HL-60 (cell line): ENCODE results near the gene IGSF9B.

ENCODE experiments used
- DNase-seq, 2 experiments: peaks; one replicate each; pipeline ENCODE4 v3.0.0-alpha.2; 2010 to 2020; ENCODE audit warnings: low read depth in 1 of 2, low spot score in 1 of 2
- H3K27ac ChIP-seq: fragments of 250-450 bp; sonication (Bioruptor Pico); replicated peaks from 2 replicates; pipeline ENCODE4 v1.5.1; 2020; ENCODE audit warnings: mild to moderate bottlenecking, moderate library complexity
- H3K27me3 ChIP-seq: fragments of 250-450 bp; sonication (Bioruptor Pico); 2 replicates; pipeline ENCODE4 v1.5.1; 2021; ENCODE audit warnings: mild to moderate bottlenecking, moderate library complexity; ENCODE audit not compliant: insufficient read depth, poor library complexity, severe bottlenecking
- H3K4me3 ChIP-seq: replicated peaks from 2 replicates; pipeline ENCODE4 v1.5.1; 2011; ENCODE audit warnings: mild to moderate bottlenecking, control low read depth, low read length; ENCODE audit not compliant: insufficient read depth
- CTCF ChIP-seq: IDR thresholded peaks from one replicate; pipeline ENCODE4 v1.5.1; 2011; ENCODE audit warnings: low read length, control low read depth, inconsistent platforms; ENCODE audit not compliant: insufficient read depth
- GABPA ChIP-seq: IDR thresholded peaks from 2 replicates; pipeline ENCODE4 v1.6.1; 2012; ENCODE audit warnings: low read depth
- POLR2AphosphoS5 ChIP-seq: IDR thresholded peaks from 2 replicates; pipeline ENCODE4 v1.6.1; 2012; ENCODE audit warnings: low read depth
- REST ChIP-seq: IDR thresholded peaks from 2 replicates; pipeline ENCODE4 v1.6.1; 2012; ENCODE audit warnings: low read depth; ENCODE audit not compliant: insufficient replicate concordance
- SPI1 ChIP-seq: IDR thresholded peaks from 2 replicates; pipeline ENCODE4 v1.6.1; 2012; ENCODE audit warnings: low read depth, mild to moderate bottlenecking, borderline replicate concordance

Gene IGSF9B

DNA sequence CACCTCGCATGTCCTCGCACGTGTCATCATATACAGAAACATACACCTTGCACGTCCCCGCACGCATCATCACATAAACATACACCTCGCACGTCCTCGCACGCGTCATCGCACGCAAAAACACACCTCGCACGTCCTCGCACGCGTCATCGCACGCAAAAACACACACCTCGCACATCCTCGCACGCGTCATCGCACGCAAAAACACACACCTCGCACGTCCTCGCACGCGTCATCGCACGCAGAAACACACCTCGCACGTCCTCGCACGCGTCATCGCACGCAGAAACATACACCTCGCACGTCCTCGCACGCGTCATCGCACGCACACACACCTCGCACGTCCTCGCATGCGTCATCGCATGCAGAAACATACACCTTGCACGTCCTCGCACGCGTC is 16.7 kb downstream of the IGSF9B start:
- no peaks in the 10 kb centered on the region for H3K27me3 ChIP-seq
- H3K27ac ChIP-seq, result no peak overlapping the region
- no peak for DNase-seq
- no peak overlapping the region for H3K4me3 ChIP-seq
- no peak for TF ChIP-seq GABPA

DNA sequence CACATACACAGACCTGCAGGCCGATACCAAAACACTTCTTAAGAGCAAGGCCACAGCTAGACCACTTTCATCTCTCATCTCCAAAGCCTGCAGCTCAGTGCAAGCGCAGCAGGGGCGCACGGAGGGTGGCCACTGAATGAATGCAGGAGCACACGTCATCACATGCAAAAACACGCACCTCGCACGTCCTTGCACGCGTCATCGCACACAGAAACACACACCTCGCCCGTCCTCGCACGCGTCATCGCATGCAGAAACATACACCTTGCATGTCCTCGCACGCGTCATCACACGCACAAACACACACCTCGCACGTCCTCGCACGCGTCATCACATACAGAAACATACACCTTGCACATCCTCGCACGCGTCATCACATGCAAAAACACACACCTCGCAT is 17.2 kb downstream of the IGSF9B start:
- DNase-seq, result no peak
- Histone ChIP-seq H3K27ac (no peak overlapping the region), H3K27me3 (no peaks in the 10 kb centered on the region), H3K4me3 (no peak overlapping the region)
- TF ChIP-seq GABPA (no peak), POLR2AphosphoS5 (no peak), REST (no peak), SPI1 (no peak), CTCF (no peak)

- no peak for DNase-seq
- TF ChIP-seq SPI1, result no peak
- no peak for TF ChIP-seq POLR2AphosphoS5
- TF ChIP-seq CTCF, result no peak
- TF ChIP-seq REST, result no peak
- TF ChIP-seq GABPA, result no peak
- no peaks in the 10 kb centered on the region for H3K27me3 ChIP-seq
- no peak overlapping the region for H3K4me3 ChIP-seq
- no peak overlapping the region for H3K27ac ChIP-seq
Observed at GRCh38 chr11:133938166-133938565, 18.6 kb downstream of the IGSF9B start.

DNA sequence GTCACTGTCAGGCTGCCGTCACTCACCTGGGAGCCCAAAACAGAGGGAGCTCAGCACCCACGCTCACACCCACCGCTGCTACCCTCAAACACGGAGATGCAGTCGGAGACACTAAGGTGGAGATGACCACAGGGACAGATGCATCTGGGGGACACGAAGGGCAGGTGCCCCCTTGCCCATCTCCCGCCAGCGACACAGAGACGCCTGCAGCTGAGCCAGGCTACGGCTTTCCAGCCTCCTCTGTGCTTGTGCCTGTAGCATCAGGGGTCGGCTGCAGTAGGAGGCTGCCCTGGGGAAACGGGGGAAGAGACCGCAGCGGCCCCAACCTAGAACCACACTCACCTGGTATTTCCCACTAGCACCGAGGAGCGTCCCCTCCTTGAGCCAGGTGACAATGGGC is 19.3 kb downstream of the IGSF9B start:
- DNase-seq, result no peak
- no peak overlapping the region for H3K27ac ChIP-seq
- no peak for TF ChIP-seq REST
- no peak for TF ChIP-seq CTCF
- no peak for TF ChIP-seq POLR2AphosphoS5
- TF ChIP-seq SPI1, result no peak
- no peak for TF ChIP-seq GABPA
- H3K27me3 ChIP-seq, result no peaks in the 10 kb centered on the region
- no peak overlapping the region for H3K4me3 ChIP-seq
